AG09309 (cell line): ENCODE measurements around the gene ANTKMT.

Experiments used
- DNase-seq: peaks from one replicate; pipeline ENCODE4 v3.0.0-alpha.2; 2010; ENCODE audit warnings: low read depth
- H3K4me3 ChIP-seq: 2 replicates; pipeline ENCODE4 v1.5.1; 2011; ENCODE audit warnings: mild to moderate bottlenecking, low read depth, low read length, moderate library complexity; ENCODE audit not compliant: control insufficient read depth
- CTCF ChIP-seq: IDR thresholded peaks from 2 replicates; pipeline ENCODE4 v1.5.1; 2011; ENCODE audit warnings: mild to moderate bottlenecking, low read depth, low read length, inconsistent platforms; ENCODE audit not compliant: insufficient read depth, control insufficient read depth; ENCODE audit errors: missing control alignments

The ANTKMT gene

GRCh38 chr16:682493-683395 lies 38.2 kb upstream of the ANTKMT start:
- DNase-seq, result no peak
- peak overlapping the region; percentile 63 for H3K4me3 ChIP-seq
- TF ChIP-seq CTCF, result no peak

GRCh38 chr16:683396-684070 lies 37.4 kb upstream of the ANTKMT start:
- no peak for TF ChIP-seq CTCF
- DNase-seq, result no peak
- H3K4me3 ChIP-seq, result peak overlapping the region; percentile 63

GRCh38 chr16:684071-684794 lies 36.7 kb upstream of the ANTKMT start, which contains the start of gene JMJD8:
Gene JMJD8, minus strand, starts transcription at chr16:684334. Its CDS starts 15 bp downstream, at chr16:684319.
- H3K4me3 ChIP-seq, result peak within 1 kb of the TSS; percentile 63
- no peak for TF ChIP-seq CTCF
- DNase-seq, result peak; percentile 69

- no peak overlapping the region; the same call in 1 of the 2 replicates for H3K4me3 ChIP-seq
- no peak for DNase-seq
- TF ChIP-seq CTCF, result no peak
Observed at GRCh38 chr16:684961-685696, 35.8 kb upstream of the ANTKMT start.

- no peak for DNase-seq
- peak; percentile 71 for TF ChIP-seq CTCF
- no peak overlapping the region for H3K4me3 ChIP-seq
Observed at GRCh38 chr16:685967-686366, 35.0 kb upstream of the ANTKMT start.

- no peak for TF ChIP-seq CTCF
- DNase-seq, result no peak
- no peak overlapping the region for H3K4me3 ChIP-seq
Observed at GRCh38 chr16:686459-687260, 34.3 kb upstream of the ANTKMT start.
